MG63 (cell line): Measurements from ENCODE around the gene TBC1D9. TPM values are rescaled to one million over a fixed set of nuclear protein-coding genes. Genes with fewer than 3 reads are reported as not detected.
A peak's percentile ranks its signal among the peaks of the same experiment; 100 is the strongest.

Source experiments
- DNase-seq: peaks from one replicate; pipeline ENCODE4 v3.0.0-alpha.2; 2020
- H3K27me3 ChIP-seq: fragments of 250-450 bp; sonication (Bioruptor Pico); 2 replicates; pipeline ENCODE4 v1.5.1; 2020; ENCODE audit warnings: mild to moderate bottlenecking, moderate library complexity
- H3K36me3 ChIP-seq: fragments of 250-450 bp; sonication (Bioruptor Pico); 2 replicates; pipeline ENCODE4 v1.5.1; 2020; ENCODE audit warnings: mild to moderate bottlenecking, moderate library complexity
- H3K4me3 ChIP-seq: fragments of 250-450 bp; sonication (Bioruptor Pico); 2 replicates; pipeline ENCODE4 v1.5.1; 2020; ENCODE audit warnings: mild to moderate bottlenecking, moderate library complexity
- H3K9me3 ChIP-seq: fragments of 250-450 bp; sonication (Bioruptor Pico); 2 replicates; pipeline ENCODE4 v1.5.1; 2020; ENCODE audit warnings: mild to moderate bottlenecking, moderate library complexity
- total RNA-seq: library from RNA; depleted of rRNA; stranded (reverse); fragments of >200 nt; shearing (Covaris generic); gene quantifications from 2 replicates; pipeline ENCODE4 v1.2.3, GENCODE V29; 2014; ENCODE audit warnings: low replicate concordance

Gene TBC1D9
- total RNA-seq, 1 experiment from 2014 or later = 8.5 TPM

- Histone ChIP-seq H3K4me3 (no peak overlapping the region), H3K9me3 (no peaks in the 10 kb centered on the region), H3K36me3 (no peaks in the 10 kb centered on the region), H3K27me3 (no peaks in the 10 kb centered on the region)
- DNase-seq = no peak
Measured at GRCh38 chr4:140633124-140633523, 123.1 kb downstream of the TBC1D9 start.

DNA sequence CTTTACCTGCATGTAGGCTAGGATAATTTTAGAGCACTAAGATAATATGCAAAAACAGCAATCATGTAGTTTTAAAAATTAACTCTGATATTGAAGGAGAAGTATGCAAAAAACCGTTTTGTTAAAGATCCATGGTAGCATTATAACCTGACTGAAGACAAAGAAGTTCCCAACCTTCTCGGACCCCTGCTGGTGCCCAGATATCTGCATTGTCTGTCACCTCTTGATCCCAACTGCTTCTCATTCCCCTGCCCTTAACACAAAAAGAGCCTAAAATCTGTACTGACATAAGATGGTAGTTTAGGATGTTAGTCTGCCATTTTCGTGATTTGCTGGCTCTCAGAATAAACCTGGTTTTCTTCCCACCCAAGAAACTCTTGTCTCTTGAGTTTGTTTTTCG, 125.9 kb downstream of the TBC1D9 start:
- no peak for DNase-seq
- Histone ChIP-seq H3K27me3 (no peaks in the 10 kb centered on the region), H3K4me3 (no peak overlapping the region), H3K9me3 (no peaks in the 10 kb centered on the region), H3K36me3 (no peaks in the 10 kb centered on the region)

DNA sequence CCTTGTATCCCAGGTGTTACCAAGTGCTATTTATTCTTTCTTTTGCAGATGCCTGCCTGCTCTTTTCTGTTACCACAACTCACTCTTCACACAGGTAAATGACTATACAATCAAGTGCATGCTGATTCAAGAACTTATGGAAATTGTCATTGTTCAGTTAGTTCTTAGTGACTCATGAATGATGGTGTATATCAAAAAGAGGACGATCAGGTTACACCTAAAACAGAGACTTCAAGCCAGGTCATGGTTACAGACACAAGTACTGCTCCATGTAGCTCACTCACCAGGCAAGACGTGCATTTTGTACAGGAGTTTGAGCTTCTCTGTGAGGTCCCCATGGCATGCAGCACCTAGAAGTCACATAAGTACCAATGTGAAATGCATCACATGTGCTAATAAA, 128.2 kb downstream of the TBC1D9 start:
- H3K9me3 ChIP-seq = no peaks in the 10 kb centered on the region

GRCh38 chr4:140626661-140627376, 129.4 kb downstream of the TBC1D9 start:
- Histone ChIP-seq H3K9me3 (no peaks in the 10 kb centered on the region), H3K27me3 (no peaks in the 10 kb centered on the region), H3K4me3 (no peak overlapping the region), H3K36me3 (no peaks in the 10 kb centered on the region)
- no peak for DNase-seq

More for the DNA sequence above, 128.2 kb downstream of the TBC1D9 start:
- no peak for DNase-seq
- H3K27me3 ChIP-seq = no peaks in the 10 kb centered on the region
- no peaks in the 10 kb centered on the region for H3K36me3 ChIP-seq
- H3K4me3 ChIP-seq = no peak overlapping the region

DNA sequence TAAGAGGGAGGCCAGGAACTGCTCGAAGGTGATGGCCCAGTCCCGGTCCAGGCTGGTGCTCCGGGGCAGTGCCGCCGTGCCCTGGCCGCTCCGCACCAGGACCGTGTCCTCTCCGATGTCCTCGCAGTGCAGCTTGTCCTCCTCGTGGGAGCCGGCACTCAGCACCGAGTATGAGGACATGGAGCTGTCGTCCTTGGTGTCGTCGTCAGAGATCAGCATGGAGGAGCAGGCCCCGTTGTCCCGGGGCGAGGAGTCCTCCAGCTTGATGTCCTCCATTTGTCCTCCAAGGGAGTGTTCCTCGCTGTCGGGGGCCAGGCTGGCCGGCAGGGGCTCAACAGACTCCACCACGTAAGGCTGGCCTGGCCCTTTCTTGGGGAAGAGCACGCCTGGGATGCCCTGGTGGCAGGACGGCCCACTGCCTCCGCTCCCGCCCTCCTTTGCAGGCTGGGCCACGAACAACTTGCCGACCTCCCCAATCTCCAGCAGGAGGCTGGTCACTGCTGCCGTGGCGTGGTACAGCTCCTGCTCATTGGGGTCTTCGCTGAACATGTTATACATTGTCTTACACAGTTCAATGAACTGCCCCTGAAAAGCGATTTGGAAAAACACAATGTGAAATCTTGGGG, 133.7 kb downstream of the TBC1D9 start:
- H3K9me3 ChIP-seq = no peaks in the 10 kb centered on the region
- no peak for DNase-seq
- H3K4me3 ChIP-seq = no peak overlapping the region
- H3K36me3 ChIP-seq = no peaks in the 10 kb centered on the region
- H3K27me3 ChIP-seq = no peaks in the 10 kb centered on the region

GRCh38 chr4:140621161-140621560, 135.0 kb downstream of the TBC1D9 start:
- no peak for DNase-seq
- H3K4me3 ChIP-seq = no peak overlapping the region

DNA sequence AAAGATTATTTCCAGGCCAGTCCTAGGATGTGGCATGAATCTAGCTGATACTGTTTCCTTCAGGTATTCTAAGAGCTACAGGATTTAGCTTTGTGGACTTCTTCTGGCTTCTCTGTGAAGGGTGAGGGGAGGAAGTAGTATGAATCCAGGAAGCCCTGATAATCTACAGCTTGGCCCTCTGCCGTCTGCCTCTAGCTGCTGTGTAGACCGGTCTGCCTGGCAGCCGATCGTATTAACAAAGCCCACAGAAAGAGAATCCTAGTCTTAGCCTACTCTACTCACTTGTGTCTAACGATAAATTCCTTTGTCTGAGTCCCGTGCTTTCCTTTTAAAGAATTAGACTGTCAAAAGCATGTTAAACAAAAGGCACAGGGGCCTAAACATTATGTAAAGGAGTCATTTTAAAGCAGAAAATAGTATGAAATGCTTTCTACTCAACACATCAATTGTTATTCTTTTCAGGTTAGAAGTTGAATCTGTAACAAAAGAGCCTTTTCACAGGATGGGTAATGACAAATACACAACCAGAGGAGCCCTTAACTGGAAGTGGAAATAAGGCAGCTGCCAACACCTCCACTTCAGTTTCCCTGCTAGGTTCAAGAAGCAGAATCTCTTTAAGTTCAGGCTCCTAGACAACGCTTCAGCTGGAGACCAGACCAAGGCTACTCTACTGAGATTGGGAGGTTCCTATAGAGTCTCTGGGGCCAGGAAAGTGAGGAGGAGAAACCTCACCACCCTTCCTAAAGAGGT, 138.5 kb downstream of the TBC1D9 start:
- Histone ChIP-seq H3K4me3 (no peak overlapping the region), H3K36me3 (no peaks in the 10 kb centered on the region), H3K27me3 (no peaks in the 10 kb centered on the region), H3K9me3 (no peaks in the 10 kb centered on the region)
- no peak for DNase-seq

More at GRCh38 chr4:140621161-140621560, 135.0 kb downstream of the TBC1D9 start:
- Histone ChIP-seq H3K9me3 (no peaks in the 10 kb centered on the region), H3K36me3 (no peaks in the 10 kb centered on the region), H3K27me3 (no peaks in the 10 kb centered on the region)

GRCh38 chr4:140615451-140615850, 140.7 kb downstream of the TBC1D9 start:
- Histone ChIP-seq H3K36me3 (no peaks in the 10 kb centered on the region), H3K27me3 (no peaks in the 10 kb centered on the region), H3K9me3 (no peaks in the 10 kb centered on the region), H3K4me3 (no peak overlapping the region)
- no peak for DNase-seq

- no peaks in the 10 kb centered on the region for H3K27me3 ChIP-seq
- DNase-seq = no peak
- no peaks in the 10 kb centered on the region for H3K9me3 ChIP-seq
- no peaks in the 10 kb centered on the region for H3K36me3 ChIP-seq
- no peak overlapping the region for H3K4me3 ChIP-seq
Measured at GRCh38 chr4:140612357-140612756, 143.8 kb downstream of the TBC1D9 start.

- H3K36me3 ChIP-seq = no peaks in the 10 kb centered on the region
- no peaks in the 10 kb centered on the region for H3K27me3 ChIP-seq
- DNase-seq = no peak
- H3K9me3 ChIP-seq = no peaks in the 10 kb centered on the region
- H3K4me3 ChIP-seq = no peak overlapping the region
Measured at GRCh38 chr4:140611854-140612253, 144.3 kb downstream of the TBC1D9 start.

DNA sequence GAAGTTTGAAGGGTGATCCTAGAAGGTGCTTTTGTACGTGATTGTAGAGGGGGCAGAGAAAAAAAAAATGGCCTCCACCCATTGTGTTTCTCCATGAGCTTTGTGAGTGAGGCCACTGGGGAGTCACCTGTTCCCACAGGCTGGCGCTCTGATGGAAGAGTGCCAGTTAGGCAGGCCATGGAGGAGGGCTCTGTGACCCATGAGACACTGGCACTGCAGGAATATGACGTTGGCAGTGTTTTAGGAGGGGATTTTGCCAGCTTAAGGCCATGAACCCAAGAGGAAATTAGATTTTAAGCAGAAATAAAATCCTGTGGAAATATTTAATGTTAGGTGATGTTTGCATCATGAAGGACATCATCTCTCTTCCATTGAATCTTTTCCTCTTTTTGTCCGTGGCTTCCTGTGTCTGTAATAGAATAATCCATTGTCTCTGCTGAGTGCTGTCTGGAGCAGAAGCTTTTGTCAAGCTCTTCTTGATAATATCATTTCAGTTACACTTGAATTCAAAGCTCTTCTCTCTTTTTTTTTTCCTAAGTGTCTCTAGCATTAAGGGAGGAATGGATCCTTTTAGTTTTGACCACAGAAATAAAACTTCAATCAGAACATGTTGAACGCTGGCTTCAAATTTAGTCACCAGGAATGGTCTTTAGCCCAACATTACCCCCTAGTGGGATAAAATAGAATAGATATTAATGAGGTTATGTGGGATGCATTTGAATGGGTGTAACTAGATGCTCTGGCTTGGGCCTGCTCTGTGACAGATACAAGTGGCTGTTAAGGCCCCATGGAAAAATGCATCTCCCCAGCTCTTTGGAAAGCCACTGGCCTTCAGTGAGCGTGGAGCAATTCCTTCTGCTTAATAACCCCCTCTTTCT, 146.4 kb downstream of the TBC1D9 start:
- Histone ChIP-seq H3K4me3 (no peak overlapping the region), H3K27me3 (no peaks in the 10 kb centered on the region), H3K9me3 (no peaks in the 10 kb centered on the region), H3K36me3 (no peaks in the 10 kb centered on the region)
- DNase-seq = no peak

- H3K9me3 ChIP-seq = no peaks in the 10 kb centered on the region
- H3K27me3 ChIP-seq = no peaks in the 10 kb centered on the region
- no peak overlapping the region for H3K4me3 ChIP-seq
- no peaks in the 10 kb centered on the region for H3K36me3 ChIP-seq
- no peak for DNase-seq
Measured at GRCh38 chr4:140607852-140608251, 148.3 kb downstream of the TBC1D9 start.

DNA sequence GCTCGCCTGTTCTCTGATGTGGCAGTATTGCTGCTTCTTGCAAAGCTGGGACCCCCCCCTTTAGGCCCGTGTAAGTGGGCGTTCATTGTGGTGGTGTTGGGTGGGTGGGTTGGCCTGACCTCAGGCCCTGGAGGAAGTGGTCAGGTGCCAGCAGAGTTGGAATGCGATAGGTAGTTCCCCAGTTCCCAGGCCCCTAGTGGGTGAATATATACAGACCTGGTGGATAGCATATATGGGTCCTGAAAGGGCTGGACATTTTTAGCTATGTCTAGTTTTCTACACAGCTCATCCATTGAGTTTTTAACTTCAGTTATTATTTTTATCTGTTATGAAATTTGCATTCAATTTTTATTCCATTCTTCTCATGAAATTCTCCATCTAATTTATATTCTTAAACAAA, 151.6 kb downstream of the TBC1D9 start:
- H3K27me3 ChIP-seq = no peaks in the 10 kb centered on the region
- H3K4me3 ChIP-seq = no peak overlapping the region
- no peaks in the 10 kb centered on the region for H3K36me3 ChIP-seq
- H3K9me3 ChIP-seq = no peaks in the 10 kb centered on the region
- no peak for DNase-seq

DNA sequence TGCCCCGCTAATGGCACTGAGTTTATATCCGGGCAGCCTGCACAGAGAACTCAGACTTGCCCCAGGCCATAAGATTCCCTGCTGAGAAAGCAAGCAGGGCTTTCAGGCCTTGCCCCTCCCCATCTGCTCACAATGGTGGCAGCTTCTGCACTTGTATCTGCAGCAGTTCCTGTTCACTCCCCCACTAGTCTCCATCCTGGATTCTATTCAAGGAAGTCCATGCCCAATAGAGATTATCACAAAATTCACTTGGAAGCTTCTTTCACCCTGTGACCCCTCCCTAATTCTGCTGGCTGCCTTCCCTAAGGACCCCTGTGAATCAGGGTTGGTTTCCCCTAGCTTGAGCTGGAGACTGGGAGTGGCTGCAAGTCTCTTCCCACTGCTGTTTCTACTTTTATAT, 152.9 kb downstream of the TBC1D9 start:
- H3K9me3 ChIP-seq = no peaks in the 10 kb centered on the region
- peak; percentile 9 for DNase-seq

GRCh38 chr4:140602714-140603113, 153.5 kb downstream of the TBC1D9 start:
- DNase-seq = no peak
- no peaks in the 10 kb centered on the region for H3K9me3 ChIP-seq
- H3K4me3 ChIP-seq = no peak overlapping the region

More for the DNA sequence above, 152.9 kb downstream of the TBC1D9 start:
- Histone ChIP-seq H3K36me3 (no peaks in the 10 kb centered on the region), H3K4me3 (no peak overlapping the region), H3K27me3 (no peaks in the 10 kb centered on the region)

DNA sequence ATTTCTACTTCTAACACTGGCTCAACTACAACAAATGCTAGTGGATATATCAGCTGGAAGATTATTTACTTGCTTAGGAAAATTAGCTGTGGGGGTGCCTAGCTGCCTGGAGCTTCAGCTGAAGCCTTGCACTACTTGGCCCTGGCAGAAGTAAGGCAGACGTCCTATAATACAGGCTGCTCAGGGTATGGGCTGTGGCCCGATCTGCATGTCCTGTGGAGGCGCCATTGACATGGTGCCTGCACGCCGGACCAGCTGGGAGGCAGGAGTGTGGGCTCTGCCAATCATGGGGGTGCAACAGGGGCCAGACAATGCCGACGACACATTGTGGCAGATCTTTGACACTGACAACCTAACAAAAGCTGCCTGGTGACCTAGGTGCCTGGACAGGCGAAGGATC, 155.8 kb downstream of the TBC1D9 start:
- H3K36me3 ChIP-seq = no peaks in the 10 kb centered on the region
- H3K4me3 ChIP-seq = no peak overlapping the region
- no peaks in the 10 kb centered on the region for H3K9me3 ChIP-seq
- no peak for DNase-seq
- no peaks in the 10 kb centered on the region for H3K27me3 ChIP-seq

More at GRCh38 chr4:140602714-140603113, 153.5 kb downstream of the TBC1D9 start:
- Histone ChIP-seq H3K27me3 (no peaks in the 10 kb centered on the region), H3K36me3 (no peaks in the 10 kb centered on the region)

DNA sequence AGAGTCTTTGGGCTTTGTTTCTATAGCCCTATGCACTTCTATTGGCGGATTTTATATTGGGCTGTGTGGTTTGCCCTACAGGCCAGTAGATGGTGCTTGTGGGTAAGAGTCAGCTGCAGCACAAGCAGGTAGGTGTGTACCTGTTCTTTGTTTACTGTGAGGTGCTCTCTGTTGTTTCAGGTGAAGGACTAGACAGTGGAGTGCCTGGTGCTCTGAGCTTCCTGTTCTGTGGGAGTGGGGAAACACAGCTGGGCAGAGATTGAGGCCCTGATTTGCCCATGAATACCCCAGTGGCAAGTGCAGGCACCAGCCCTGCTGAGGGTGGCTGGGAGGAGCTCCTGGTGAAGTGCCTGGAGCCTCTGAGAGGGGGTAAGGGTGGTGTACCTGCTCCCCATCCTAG, 161.1 kb downstream of the TBC1D9 start:
- Histone ChIP-seq H3K36me3 (no peaks in the 10 kb centered on the region), H3K9me3 (no peaks in the 10 kb centered on the region), H3K27me3 (no peaks in the 10 kb centered on the region), H3K4me3 (no peak overlapping the region)
- DNase-seq = no peak
